Measurements from ENCODE around the gene SRGAP3. TPM values are rescaled to one million over a fixed set of nuclear protein-coding genes. Genes with fewer than 3 reads are reported as not detected.

SRGAP3 gene
- total and polyA plus RNA-seq, 10 of the 15 experiments (the other 5 are each of a cell fraction or from before 2014, with no cell fraction given), result 0.32 to 1.7 (median 0.99) TPM

DNA sequence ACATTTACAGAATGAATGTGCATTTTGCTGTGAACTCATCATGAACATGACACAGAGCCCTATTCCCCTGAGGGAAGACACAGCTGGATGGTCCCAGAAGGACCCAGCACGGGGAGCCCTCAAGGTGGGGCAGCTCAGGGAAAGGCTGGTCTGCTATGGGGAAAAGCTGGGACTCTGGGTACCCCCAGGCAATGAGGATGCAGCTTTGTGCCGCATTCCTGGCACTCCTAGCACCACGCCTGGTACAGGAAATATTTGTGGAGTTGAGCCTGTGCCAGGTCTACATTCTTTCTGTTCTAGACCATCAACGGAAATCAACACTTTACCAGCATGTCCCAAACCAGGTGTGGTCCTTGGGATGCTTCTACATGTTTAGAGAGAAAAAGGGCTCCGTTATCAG, 74.0 kb downstream of the SRGAP3 start:
- no TSS peak for BruUV-seq (replicated peaks)
- Histone ChIP-seq H3K4me3 (no peak overlapping the region), H3K36me3 (ENCODE audit: control insufficient read depth in 2 of 2, insufficient read depth in 2 of 2, low read length in 1 of 2) (no peaks in the 10 kb centered on the region), H2AFZ (ENCODE audit: control insufficient read depth, low read depth, low read length) (no peak overlapping the region), H3K9me3 (replicated peaks; ENCODE audit: control insufficient read depth, insufficient read depth, low read length) (no peaks in the 10 kb centered on the region), H3K27me3 (replicated peaks in 1 of 2; ENCODE audit: control insufficient read depth in 2 of 2, insufficient read depth in 2 of 2, low read length in 1 of 2) (no peaks in the 10 kb centered on the region), H3K79me2 (ENCODE audit: control insufficient read depth, insufficient read depth, low read length) (no peaks in the 10 kb centered on the region), H3K9ac (ENCODE audit: control insufficient read depth, insufficient read depth, low read length) (no peak overlapping the region), H4K20me1 (ENCODE audit: control insufficient read depth, insufficient read depth) (no peaks in the 10 kb centered on the region), H3K4me2 (ENCODE audit: control insufficient read depth, insufficient read depth) (no peak overlapping the region), H3K4me1 (ENCODE audit: control insufficient read depth, insufficient read depth, low read length) (peaks cover 13% of the 10 kb centered on the region), H3K27ac (ENCODE audit: control insufficient read depth, insufficient read depth) (no peak overlapping the region)
- RAD21 ChIA-PET (ENCODE audit: unreplicated experiment), result no interaction called here
- TF ChIP-seq ZBTB40 (IDR thresholded peaks at IDR 0.05; ENCODE audit: borderline replicate concordance) (no peak), KLF5 (IDR thresholded peaks at IDR 0.05; ENCODE audit: partially characterized antibody) (no peak), MXI1 (IDR thresholded peaks at IDR 0.05; ENCODE audit: low read depth, low read length) (no peak), PAX5 (IDR thresholded peaks at IDR 0.05; ENCODE audit: borderline replicate concordance, low read depth, low read length) (no peak), YBX1 (IDR thresholded peaks at IDR 0.05) (no peak), BMI1 (IDR thresholded peaks at IDR 0.05; ENCODE audit: borderline replicate concordance) (no peak), POU2F2 (IDR thresholded peaks at IDR 0.05; ENCODE audit: borderline replicate concordance, low read depth, low read length) (no peak), SIN3A (IDR thresholded peaks at IDR 0.05; ENCODE audit: low read depth, low read length) (no peak)
- TF ChIP-seq, protein P1, sequence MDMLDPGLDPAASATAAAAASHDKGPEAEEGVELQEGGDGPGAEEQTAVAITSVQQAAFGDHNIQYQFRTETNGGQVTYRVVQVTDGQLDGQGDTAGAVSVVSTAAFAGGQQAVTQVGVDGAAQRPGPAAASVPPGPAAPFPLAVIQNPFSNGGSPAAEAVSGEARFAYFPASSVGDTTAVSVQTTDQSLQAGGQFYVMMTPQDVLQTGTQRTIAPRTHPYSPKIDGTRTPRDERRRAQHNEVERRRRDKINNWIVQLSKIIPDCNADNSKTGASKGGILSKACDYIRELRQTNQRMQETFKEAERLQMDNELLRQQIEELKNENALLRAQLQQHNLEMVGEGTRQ (IDR thresholded peaks at IDR 0.05; ENCODE audit: borderline replicate concordance, low read depth, low read length), result no peak
- TF ChIP-seq, protein P2, sequence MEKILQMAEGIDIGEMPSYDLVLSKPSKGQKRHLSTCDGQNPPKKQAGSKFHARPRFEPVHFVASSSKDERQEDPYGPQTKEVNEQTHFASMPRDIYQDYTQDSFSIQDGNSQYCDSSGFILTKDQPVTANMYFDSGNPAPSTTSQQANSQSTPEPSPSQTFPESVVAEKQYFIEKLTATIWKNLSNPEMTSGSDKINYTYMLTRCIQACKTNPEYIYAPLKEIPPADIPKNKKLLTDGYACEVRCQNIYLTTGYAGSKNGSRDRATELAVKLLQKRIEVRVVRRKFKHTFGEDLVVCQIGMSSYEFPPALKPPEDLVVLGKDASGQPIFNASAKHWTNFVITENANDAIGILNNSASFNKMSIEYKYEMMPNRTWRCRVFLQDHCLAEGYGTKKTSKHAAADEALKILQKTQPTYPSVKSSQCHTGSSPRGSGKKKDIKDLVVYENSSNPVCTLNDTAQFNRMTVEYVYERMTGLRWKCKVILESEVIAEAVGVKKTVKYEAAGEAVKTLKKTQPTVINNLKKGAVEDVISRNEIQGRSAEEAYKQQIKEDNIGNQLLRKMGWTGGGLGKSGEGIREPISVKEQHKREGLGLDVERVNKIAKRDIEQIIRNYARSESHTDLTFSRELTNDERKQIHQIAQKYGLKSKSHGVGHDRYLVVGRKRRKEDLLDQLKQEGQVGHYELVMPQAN (conservative IDR thresholded peaks at IDR 0.05), result no peak
- intact Hi-C loops (cut with micrococcal nuclease; ENCODE audit: unreplicated experiment), result no loop called here
- CTCF ChIA-PET, result no interaction called here
- SMC1A ChIA-PET (ENCODE audit: uncharacterized antibody, unreplicated experiment), result no interaction called here
- no peak for DNase-seq (ENCODE audit: low read depth, low spot score)
- POLR2A ChIA-PET, result no interaction called here
- no peak for FAIRE-seq
- no peak for ATAC-seq
- in situ Hi-C loops (cut with MboI), result no loop called here
- WGBS (ENCODE audit: insufficient coverage, insufficient replicate concordance, low lambda C conversion rate, missing lambda C conversion rate), result 55% methylated on average over 5 of the region's 5 CpGs
